ENCODE data around the gene RRM2.

Gene RRM2

DNA sequence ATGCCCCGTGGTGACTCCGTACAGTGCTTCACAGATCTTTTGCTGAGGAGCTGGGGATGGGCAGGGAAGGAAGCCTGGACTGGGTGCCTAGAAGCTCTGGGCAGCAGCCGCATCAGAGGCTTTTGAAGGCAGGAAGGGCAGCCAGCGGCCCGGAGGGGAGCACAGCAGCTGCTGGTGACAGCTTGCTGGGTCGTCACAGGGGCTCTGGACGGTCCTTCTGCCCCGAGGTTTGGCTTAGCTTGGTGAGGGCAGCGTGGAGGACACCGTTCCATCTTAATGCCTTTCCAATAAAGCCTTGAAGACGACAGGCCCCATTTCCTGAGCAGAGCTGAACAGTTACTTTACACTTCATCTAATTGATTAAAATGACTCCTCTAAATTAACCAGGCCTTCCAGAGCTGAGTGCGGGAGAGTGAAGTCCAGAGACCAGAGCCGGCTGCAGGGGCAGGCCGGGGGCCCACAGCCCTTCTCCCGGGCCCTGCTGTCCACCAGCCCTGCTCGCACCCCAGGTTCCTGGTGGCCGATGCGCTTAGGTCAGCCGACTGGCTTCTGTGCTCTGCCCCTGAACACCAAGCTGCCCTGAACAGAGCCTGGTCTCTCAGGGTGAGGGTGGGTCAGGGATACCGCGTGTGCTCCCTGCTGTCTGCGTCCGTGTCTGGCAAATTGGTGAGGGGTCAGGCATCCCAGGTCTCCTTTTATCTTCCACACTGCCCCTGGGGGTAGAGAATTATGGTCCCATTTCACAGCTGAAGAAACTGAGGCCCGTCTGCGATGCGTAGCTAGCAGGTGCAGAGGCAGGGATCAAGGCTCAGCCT, 43.5 kb downstream of the RRM2 start:
- no peaks in the 10 kb centered on the region for H3K36me3 ChIP-seq (ENCODE audit: control insufficient read depth in 1 of 2, insufficient read depth in 2 of 2, low read length in 2 of 2)
- H3K9ac ChIP-seq (ENCODE audit: low read length) = no peak overlapping the region
- H3K4ac ChIP-seq (ENCODE audit: low read depth, low read length) = no peak overlapping the region
- H3K23ac ChIP-seq (ENCODE audit: low read length) = no peak overlapping the region
- H3K18ac ChIP-seq (ENCODE audit: low read length) = no peak overlapping the region
- H3K79me2 ChIP-seq (ENCODE audit: control insufficient read depth, insufficient read depth, low read length, poor library complexity) = no peaks in the 10 kb centered on the region
- H3K4me3 ChIP-seq (ENCODE audit: low read depth, low read length) = no peak overlapping the region
- DNase-seq = no peak
- no peaks in the 10 kb centered on the region for H3K79me1 ChIP-seq (ENCODE audit: low read length)
- no peak overlapping the region for H3K14ac ChIP-seq (ENCODE audit: low read length)
- no peak overlapping the region for H2AK5ac ChIP-seq (ENCODE audit: low read length)
- H2AFZ ChIP-seq (ENCODE audit: insufficient read depth, low read length, poor library complexity) = no peak overlapping the region
- no peak overlapping the region for H4K8ac ChIP-seq (ENCODE audit: low read depth, low read length)
- H3K27ac ChIP-seq (ENCODE audit: low read depth, low read length) = no peak overlapping the region
- H4K12ac ChIP-seq (ENCODE audit: low read depth, low read length) = no peak overlapping the region
- no peak overlapping the region for H3K4me2 ChIP-seq (ENCODE audit: low read length)
- H4K91ac ChIP-seq (ENCODE audit: low read depth, low read length) = no peak overlapping the region
- WGBS (ENCODE audit: extremely low coverage, insufficient coverage, insufficient read length) = no CpG with 5 or more reads among the region's 26 CpGs
- H2BK5ac ChIP-seq (ENCODE audit: low read depth, low read length, poor library complexity) = no peak overlapping the region
- no peaks in the 10 kb centered on the region for H3K27me3 ChIP-seq (ENCODE audit: insufficient read depth, low read length)
- peaks cover 14 to 22% of the 10 kb centered on the region in 2 experiments for H3K4me1 ChIP-seq (ENCODE audit: control insufficient read depth in 1 of 2, insufficient read depth in 2 of 2, low read length in 2 of 2)
- no peak overlapping the region for H2BK12ac ChIP-seq (ENCODE audit: low read length)
- no peak overlapping the region for H2BK120ac ChIP-seq (ENCODE audit: insufficient read depth, low read length, poor library complexity)
- H3K9me3 ChIP-seq (ENCODE audit: insufficient read depth, low read depth, low read length) = no peaks in the 10 kb centered on the region

DNA sequence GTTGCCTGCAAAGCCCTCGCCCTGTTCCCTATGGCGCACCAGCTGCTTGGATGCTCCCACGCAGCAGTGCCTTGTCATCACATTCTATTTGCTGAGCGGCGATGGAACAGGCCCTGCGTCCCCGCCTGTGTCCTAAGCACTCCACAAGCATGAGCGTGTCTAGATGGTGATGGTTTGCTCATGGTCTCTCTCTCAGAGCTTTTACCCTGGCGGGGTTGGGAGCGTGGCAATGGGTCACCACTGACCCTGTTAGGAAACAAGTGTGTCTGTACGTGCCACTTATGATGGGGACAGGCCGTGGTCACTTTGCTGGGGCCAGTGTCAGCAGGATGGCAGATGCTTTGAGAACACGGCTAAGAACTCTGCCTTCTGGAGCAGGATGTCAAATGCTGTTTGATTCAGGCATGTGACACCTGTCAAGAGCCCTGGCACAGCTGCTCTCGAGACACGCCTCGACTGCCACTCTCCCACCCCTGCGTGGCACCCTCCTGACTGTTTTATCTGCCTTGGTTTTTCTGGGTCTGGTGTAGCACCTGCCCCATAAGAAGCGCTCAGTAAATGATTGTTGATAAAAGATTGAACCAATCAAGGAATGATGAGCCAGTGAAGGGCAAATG, 44.2 kb downstream of the RRM2 start:
- H3K9me3 ChIP-seq (ENCODE audit: insufficient read depth, low read depth, low read length) = no peaks in the 10 kb centered on the region
- no peak overlapping the region for H3K4ac ChIP-seq (ENCODE audit: low read depth, low read length)
- no peak overlapping the region for H3K18ac ChIP-seq (ENCODE audit: low read length)
- H3K4me2 ChIP-seq (ENCODE audit: low read length) = no peak overlapping the region
- no peak overlapping the region for H2BK120ac ChIP-seq (ENCODE audit: insufficient read depth, low read length, poor library complexity)
- H4K8ac ChIP-seq (ENCODE audit: low read depth, low read length) = no peak overlapping the region
- H3K36me3 ChIP-seq (ENCODE audit: control insufficient read depth in 1 of 2, insufficient read depth in 2 of 2, low read length in 2 of 2) = no peaks in the 10 kb centered on the region
- H2AFZ ChIP-seq (ENCODE audit: insufficient read depth, low read length, poor library complexity) = no peak overlapping the region
- WGBS (ENCODE audit: extremely low coverage, insufficient coverage, insufficient read length) = no CpG with 5 or more reads among the region's 18 CpGs
- H4K12ac ChIP-seq (ENCODE audit: low read depth, low read length) = no peak overlapping the region
- DNase-seq = no peak
- no peak overlapping the region for H2AK5ac ChIP-seq (ENCODE audit: low read length)
- H3K27ac ChIP-seq (ENCODE audit: low read depth, low read length) = peak overlapping the region; percentile 57
- H4K91ac ChIP-seq (ENCODE audit: low read depth, low read length) = no peak overlapping the region
- H2BK12ac ChIP-seq (ENCODE audit: low read length) = no peak overlapping the region
- peaks cover 2% of the 10 kb centered on the region for H3K79me1 ChIP-seq (ENCODE audit: low read length)
- no peak overlapping the region for H3K4me3 ChIP-seq (ENCODE audit: low read depth, low read length)
- H3K4me1 ChIP-seq (ENCODE audit: control insufficient read depth in 1 of 2, insufficient read depth in 2 of 2, low read length in 2 of 2) = peaks cover 14 to 22% of the 10 kb centered on the region in 2 experiments
- no peaks in the 10 kb centered on the region for H3K79me2 ChIP-seq (ENCODE audit: control insufficient read depth, insufficient read depth, low read length, poor library complexity)
- H3K23ac ChIP-seq (ENCODE audit: low read length) = no peak overlapping the region
- no peak overlapping the region for H3K14ac ChIP-seq (ENCODE audit: low read length)
- H3K9ac ChIP-seq (ENCODE audit: low read length) = no peak overlapping the region
- H3K27me3 ChIP-seq (ENCODE audit: insufficient read depth, low read length) = no peaks in the 10 kb centered on the region
- no peak overlapping the region for H2BK5ac ChIP-seq (ENCODE audit: low read depth, low read length, poor library complexity)

DNA sequence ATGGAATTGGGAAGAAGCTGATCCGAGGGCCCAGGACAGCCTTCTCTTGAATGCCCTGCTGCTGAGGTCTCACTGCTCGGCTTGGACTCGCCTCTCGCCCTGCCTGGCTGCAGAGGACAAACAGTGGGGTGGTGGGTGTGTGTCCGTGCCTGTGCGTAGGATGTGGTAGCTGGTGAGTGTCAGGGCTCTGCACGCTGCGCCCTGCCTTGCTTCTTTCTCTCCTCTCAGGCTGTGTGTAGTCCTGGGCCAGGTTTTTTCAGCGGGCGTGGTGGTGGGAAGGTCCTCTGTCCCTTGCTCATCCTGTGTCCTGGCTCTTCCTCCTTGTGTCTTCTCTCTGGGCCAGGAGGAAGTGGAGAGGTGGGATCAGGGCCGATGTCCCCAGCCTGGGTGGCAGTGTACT, 44.8 kb downstream of the RRM2 start:
- peak overlapping the region; percentile 13 for H2BK12ac ChIP-seq (ENCODE audit: low read length)
- peak overlapping the region; percentile 57 for H3K27ac ChIP-seq (ENCODE audit: low read depth, low read length)
- peaks cover 2% of the 10 kb centered on the region for H3K9me3 ChIP-seq (ENCODE audit: insufficient read depth, low read depth, low read length)
- H3K79me1 ChIP-seq (ENCODE audit: low read length) = peaks cover 2% of the 10 kb centered on the region
- no peaks in the 10 kb centered on the region for H3K79me2 ChIP-seq (ENCODE audit: control insufficient read depth, insufficient read depth, low read length, poor library complexity)
- no peak overlapping the region for H3K23ac ChIP-seq (ENCODE audit: low read length)
- H2BK5ac ChIP-seq (ENCODE audit: low read depth, low read length, poor library complexity) = peak overlapping the region; percentile 18
- peak overlapping the region; percentile 12 for H2BK120ac ChIP-seq (ENCODE audit: insufficient read depth, low read length, poor library complexity)
- H4K12ac ChIP-seq (ENCODE audit: low read depth, low read length) = no peak overlapping the region
- no peaks in the 10 kb centered on the region for H3K36me3 ChIP-seq (ENCODE audit: control insufficient read depth in 1 of 2, insufficient read depth in 2 of 2, low read length in 2 of 2)
- peaks cover 14 to 22% of the 10 kb centered on the region in 2 experiments for H3K4me1 ChIP-seq (ENCODE audit: control insufficient read depth in 1 of 2, insufficient read depth in 2 of 2, low read length in 2 of 2)
- H3K9ac ChIP-seq (ENCODE audit: low read length) = no peak overlapping the region
- no peaks in the 10 kb centered on the region for H3K27me3 ChIP-seq (ENCODE audit: insufficient read depth, low read length)
- H3K14ac ChIP-seq (ENCODE audit: low read length) = peak overlapping the region; percentile 13
- peak overlapping the region; percentile 4 for H3K18ac ChIP-seq (ENCODE audit: low read length)
- no peak overlapping the region for H2AK5ac ChIP-seq (ENCODE audit: low read length)
- H3K4ac ChIP-seq (ENCODE audit: low read depth, low read length) = no peak overlapping the region
- no CpG with 5 or more reads among the region's 11 CpGs for WGBS (ENCODE audit: extremely low coverage, insufficient coverage, insufficient read length)
- no peak overlapping the region for H4K8ac ChIP-seq (ENCODE audit: low read depth, low read length)
- DNase-seq = no peak
- no peak overlapping the region for H3K4me3 ChIP-seq (ENCODE audit: low read depth, low read length)
- H2AFZ ChIP-seq (ENCODE audit: insufficient read depth, low read length, poor library complexity) = no peak overlapping the region
- H3K4me2 ChIP-seq (ENCODE audit: low read length) = no peak overlapping the region
- H4K91ac ChIP-seq (ENCODE audit: low read depth, low read length) = peak overlapping the region; percentile 10

DNA sequence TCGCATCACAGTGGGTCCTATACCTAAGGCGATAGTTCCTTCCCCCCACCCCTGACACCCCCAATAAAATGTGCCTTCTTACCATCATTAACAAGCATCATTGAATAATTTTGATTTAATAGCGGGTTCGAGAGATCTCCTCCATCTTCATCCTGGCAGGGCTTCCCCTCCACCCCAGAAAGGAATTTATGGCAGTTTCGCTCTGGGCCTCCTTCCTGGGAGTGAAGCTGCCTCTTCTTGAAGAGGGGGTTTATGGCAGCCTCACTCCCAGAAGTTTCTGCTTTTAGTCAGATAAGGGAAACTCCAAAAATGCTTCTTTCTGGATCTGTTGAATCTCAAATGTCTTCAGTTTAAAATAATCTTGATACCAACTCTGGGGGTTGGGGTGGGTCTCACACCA, 45.7 kb downstream of the RRM2 start:
- no peak overlapping the region for H2BK120ac ChIP-seq (ENCODE audit: insufficient read depth, low read length, poor library complexity)
- H3K4ac ChIP-seq (ENCODE audit: low read depth, low read length) = no peak overlapping the region
- H3K14ac ChIP-seq (ENCODE audit: low read length) = no peak overlapping the region
- H3K9ac ChIP-seq (ENCODE audit: low read length) = no peak overlapping the region
- no peak overlapping the region for H3K18ac ChIP-seq (ENCODE audit: low read length)
- no peaks in the 10 kb centered on the region for H3K79me2 ChIP-seq (ENCODE audit: control insufficient read depth, insufficient read depth, low read length, poor library complexity)
- peak overlapping the region; percentile 39 for H3K4me2 ChIP-seq (ENCODE audit: low read length)
- no CpG with 5 or more reads among the region's 5 CpGs for WGBS (ENCODE audit: extremely low coverage, insufficient coverage, insufficient read length)
- peaks cover 2% of the 10 kb centered on the region for H3K9me3 ChIP-seq (ENCODE audit: insufficient read depth, low read depth, low read length)
- no peak overlapping the region for H4K8ac ChIP-seq (ENCODE audit: low read depth, low read length)
- DNase-seq = no peak
- H2BK5ac ChIP-seq (ENCODE audit: low read depth, low read length, poor library complexity) = peak overlapping the region; percentile 53
- H3K27ac ChIP-seq (ENCODE audit: low read depth, low read length) = peak overlapping the region; percentile 64
- no peak overlapping the region for H4K12ac ChIP-seq (ENCODE audit: low read depth, low read length)
- H3K79me1 ChIP-seq (ENCODE audit: low read length) = peaks cover 2% of the 10 kb centered on the region
- H2AFZ ChIP-seq (ENCODE audit: insufficient read depth, low read length, poor library complexity) = no peak overlapping the region
- no peak overlapping the region for H3K4me3 ChIP-seq (ENCODE audit: low read depth, low read length)
- H2BK12ac ChIP-seq (ENCODE audit: low read length) = no peak overlapping the region
- H3K27me3 ChIP-seq (ENCODE audit: insufficient read depth, low read length) = no peaks in the 10 kb centered on the region
- peaks cover 14 to 21% of the 10 kb centered on the region in 2 experiments for H3K4me1 ChIP-seq (ENCODE audit: control insufficient read depth in 1 of 2, insufficient read depth in 2 of 2, low read length in 2 of 2)
- H3K36me3 ChIP-seq (ENCODE audit: control insufficient read depth in 1 of 2, insufficient read depth in 2 of 2, low read length in 2 of 2) = no peaks in the 10 kb centered on the region
- H3K23ac ChIP-seq (ENCODE audit: low read length) = no peak overlapping the region
- H2AK5ac ChIP-seq (ENCODE audit: low read length) = no peak overlapping the region
- H4K91ac ChIP-seq (ENCODE audit: low read depth, low read length) = no peak overlapping the region
